ENCODE data around the gene ZNF91. TPM values are rescaled to one million over a fixed set of nuclear protein-coding genes. Genes with fewer than 3 reads are reported as not detected.
"Not testable (repeated sequence)": the region's sequence is repeated elsewhere in the genome, so short reads cannot be mapped to it uniquely, and the experiment has no call there.

The ZNF91 gene
- total RNA-seq, 4 donors from 2014 or later = 39.4 to 119 (median 76.6) TPM

GRCh38 chr19:23346696-23347095 is 48.6 kb downstream of the ZNF91 start:
- no peak overlapping the region for H3K4me3 ChIP-seq
- intact Hi-C loops (cut with DNase I; ENCODE audit: low total_unique reads) = no loop called here
- H3K27ac ChIP-seq = no peak overlapping the region
- H3K27me3 ChIP-seq = no peaks in the 10 kb centered on the region
- no peaks in the 10 kb centered on the region for H3K4me1 ChIP-seq
- H3K9me3 ChIP-seq = peaks cover 0 to 52% of the 10 kb centered on the region in 2 donors
- TF ChIP-seq CTCF (IDR thresholded peaks at IDR 0.05) (no peak), POLR2A (IDR thresholded peaks at IDR 0.05) (no peak)
- no peaks in the 10 kb centered on the region for H3K36me3 ChIP-seq
- DNase-seq = no peak

- no peaks in the 10 kb centered on the region for H3K4me1 ChIP-seq
- intact Hi-C loops (cut with DNase I; ENCODE audit: low total_unique reads) = no loop called here
- H3K4me3 ChIP-seq = no peak overlapping the region
- DNase-seq = no peak
- TF ChIP-seq CTCF (IDR thresholded peaks at IDR 0.05) (no peak), POLR2A (IDR thresholded peaks at IDR 0.05) (no peak)
- H3K36me3 ChIP-seq = no peaks in the 10 kb centered on the region
- H3K9me3 ChIP-seq = peaks cover 0 to 46% of the 10 kb centered on the region in 2 donors
- H3K27ac ChIP-seq = no peak overlapping the region
- H3K27me3 ChIP-seq = no peaks in the 10 kb centered on the region
Observed at GRCh38 chr19:23345838-23346237, 49.4 kb downstream of the ZNF91 start.

- Histone ChIP-seq H3K4me3 (no peak overlapping the region), H3K9me3 (peaks cover 0 to 46% of the 10 kb centered on the region in 2 donors), H3K4me1 (no peaks in the 10 kb centered on the region), H3K27ac (no peak overlapping the region), H3K36me3 (no peaks in the 10 kb centered on the region), H3K27me3 (no peaks in the 10 kb centered on the region)
- intact Hi-C loops (cut with DNase I; ENCODE audit: low total_unique reads) = no loop called here
- no peak for DNase-seq
- TF ChIP-seq POLR2A (IDR thresholded peaks at IDR 0.05) (no peak), CTCF (IDR thresholded peaks at IDR 0.05) (no peak)
Observed at GRCh38 chr19:23343434-23344010, 51.7 kb downstream of the ZNF91 start.

- Histone ChIP-seq H3K27ac (no peak overlapping the region), H3K4me1 (no peaks in the 10 kb centered on the region), H3K9me3 (peaks cover 0 to 2% of the 10 kb centered on the region in 2 donors), H3K27me3 (no peaks in the 10 kb centered on the region), H3K4me3 (no peak overlapping the region), H3K36me3 (no peaks in the 10 kb centered on the region)
- TF ChIP-seq CTCF (IDR thresholded peaks at IDR 0.05) (no peak), POLR2A (IDR thresholded peaks at IDR 0.05) (no peak)
- no peak for DNase-seq
- intact Hi-C loops (cut with DNase I; ENCODE audit: low total_unique reads) = no loop called here
Observed at GRCh38 chr19:23328211-23328610, 67.1 kb downstream of the ZNF91 start.

GRCh38 chr19:23321953-23322549 is 73.2 kb downstream of the ZNF91 start:
- intact Hi-C loops (cut with DNase I; ENCODE audit: low total_unique reads) = loop anchor here (2.0 kb wide), 1 partner anchor 145 kb away; no protein-coding TSS in a partner anchor
- Histone ChIP-seq H3K9me3 (no peaks in the 10 kb centered on the region), H3K36me3 (no peaks in the 10 kb centered on the region), H3K27me3 (no peaks in the 10 kb centered on the region), H3K27ac (no peak overlapping the region), H3K4me3 (no peak overlapping the region), H3K4me1 (no peaks in the 10 kb centered on the region)
- no peak for DNase-seq
- TF ChIP-seq POLR2A (IDR thresholded peaks at IDR 0.05) (no peak), CTCF (IDR thresholded peaks at IDR 0.05) (no peak)

- H3K4me1 ChIP-seq; H3K27ac ChIP-seq; H3K4me3 ChIP-seq; H3K36me3 ChIP-seq; DNase-seq; H3K27me3 ChIP-seq; H3K9me3 ChIP-seq; intact Hi-C loops (cut with DNase I; ENCODE audit: low total_unique reads): not testable (repeated sequence)
Observed at GRCh38 chr19:23321403-23321802, 73.9 kb downstream of the ZNF91 start.

- H3K27me3 ChIP-seq; H3K9me3 ChIP-seq; H3K27ac ChIP-seq; H3K36me3 ChIP-seq; H3K4me1 ChIP-seq; H3K4me3 ChIP-seq; DNase-seq; intact Hi-C loops (cut with DNase I; ENCODE audit: low total_unique reads): not testable (repeated sequence)
Observed at GRCh38 chr19:23319571-23319970, 75.7 kb downstream of the ZNF91 start.

GRCh38 chr19:23318941-23319340 is 76.3 kb downstream of the ZNF91 start:
- H3K4me1 ChIP-seq; H3K4me3 ChIP-seq; H3K36me3 ChIP-seq; H3K27me3 ChIP-seq; H3K9me3 ChIP-seq; H3K27ac ChIP-seq; intact Hi-C loops (cut with DNase I; ENCODE audit: low total_unique reads); DNase-seq: not testable (repeated sequence)

Data from uterus (tissue), 4 donors.